HG03439 (cell line): Measurements from ENCODE around the gene TSSK2.
A peak's percentile ranks its signal among the peaks of the same experiment; 100 is the strongest.

Experiments used
- ATAC-seq: cut with Tn5 transposase; IDR thresholded peaks from one replicate; pipeline ENCODE4 v1.9.1; 2021; ENCODE audit warnings: mild to moderate bottlenecking, moderate library complexity; ENCODE audit not compliant: unreplicated experiment

TSSK2 gene

DNA sequence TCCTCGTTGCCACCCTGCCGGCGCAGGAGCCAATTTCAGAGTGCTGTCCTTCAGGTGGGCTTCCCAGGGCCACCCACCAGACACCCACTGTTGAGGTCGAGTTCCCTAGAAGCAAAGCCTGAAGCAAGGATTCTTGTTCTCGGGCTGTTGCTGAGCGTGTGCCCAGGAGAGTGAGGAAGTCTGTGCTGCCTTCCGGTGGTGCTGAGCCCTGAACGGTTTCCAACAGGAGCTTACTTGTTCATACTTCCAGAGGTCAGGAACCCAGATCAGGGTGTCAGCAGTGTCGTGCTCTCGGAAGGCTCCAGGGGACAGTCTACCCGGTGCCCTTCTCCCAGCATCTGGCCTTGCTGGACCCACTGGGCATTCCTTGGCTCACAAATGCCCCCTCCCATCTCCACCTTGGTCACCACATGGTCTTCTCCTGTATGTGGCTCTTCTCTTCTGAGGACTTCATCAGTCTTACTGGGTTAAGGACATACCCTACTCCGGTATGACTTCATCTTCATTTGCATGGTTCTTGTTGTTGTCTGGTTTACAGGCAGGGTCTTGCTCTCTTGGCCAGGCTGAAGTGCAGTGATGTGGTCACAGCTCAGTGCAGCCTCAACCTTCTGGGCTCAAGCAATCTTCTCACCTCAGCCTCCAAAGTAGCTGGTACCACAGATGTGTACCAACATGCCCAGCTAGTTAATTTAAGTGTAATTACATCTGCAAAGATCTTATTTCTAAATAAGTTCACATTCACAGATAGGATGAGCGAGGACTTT, 36.2 kb downstream of the TSSK2 start:
- ATAC-seq, result no peak

DNA sequence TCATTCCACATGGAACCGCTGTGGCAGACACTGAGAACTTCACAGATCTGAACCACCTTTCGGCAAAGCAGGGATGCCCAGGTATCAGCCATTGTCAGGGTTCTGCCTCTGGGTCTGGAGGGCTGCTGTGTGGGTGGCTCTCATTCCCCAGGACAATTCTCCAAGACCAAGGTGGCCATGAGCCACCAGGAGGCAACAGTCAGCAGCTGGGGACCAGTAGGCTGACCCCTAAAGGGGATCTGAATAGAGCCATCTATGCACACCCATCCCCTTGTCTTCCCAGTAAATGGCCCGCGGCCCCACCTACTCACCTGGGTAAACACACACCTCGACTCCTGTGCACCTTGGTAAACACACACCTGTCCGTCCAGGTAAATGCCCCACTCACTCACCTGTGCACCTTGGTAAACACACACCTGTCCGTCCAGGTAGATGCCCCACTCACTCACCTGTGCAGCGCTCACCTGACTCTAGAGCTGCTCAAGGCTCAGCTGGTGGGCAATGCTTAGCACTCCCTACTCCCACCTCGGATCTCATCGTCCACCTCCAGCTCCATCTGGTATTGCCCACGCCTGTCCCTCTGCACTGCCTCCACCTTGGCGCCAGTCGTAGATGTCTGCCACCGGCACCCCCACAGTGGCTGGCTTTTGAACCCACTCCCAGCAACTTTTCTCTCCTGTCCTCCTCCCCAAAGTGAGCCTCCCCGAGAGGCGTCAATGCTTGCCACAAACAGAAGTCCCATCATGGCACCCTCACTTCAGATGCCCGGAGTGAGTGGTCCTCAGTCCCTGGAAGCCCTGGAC, 37.2 kb downstream of the TSSK2 start:
- ATAC-seq, result no peak

DNA sequence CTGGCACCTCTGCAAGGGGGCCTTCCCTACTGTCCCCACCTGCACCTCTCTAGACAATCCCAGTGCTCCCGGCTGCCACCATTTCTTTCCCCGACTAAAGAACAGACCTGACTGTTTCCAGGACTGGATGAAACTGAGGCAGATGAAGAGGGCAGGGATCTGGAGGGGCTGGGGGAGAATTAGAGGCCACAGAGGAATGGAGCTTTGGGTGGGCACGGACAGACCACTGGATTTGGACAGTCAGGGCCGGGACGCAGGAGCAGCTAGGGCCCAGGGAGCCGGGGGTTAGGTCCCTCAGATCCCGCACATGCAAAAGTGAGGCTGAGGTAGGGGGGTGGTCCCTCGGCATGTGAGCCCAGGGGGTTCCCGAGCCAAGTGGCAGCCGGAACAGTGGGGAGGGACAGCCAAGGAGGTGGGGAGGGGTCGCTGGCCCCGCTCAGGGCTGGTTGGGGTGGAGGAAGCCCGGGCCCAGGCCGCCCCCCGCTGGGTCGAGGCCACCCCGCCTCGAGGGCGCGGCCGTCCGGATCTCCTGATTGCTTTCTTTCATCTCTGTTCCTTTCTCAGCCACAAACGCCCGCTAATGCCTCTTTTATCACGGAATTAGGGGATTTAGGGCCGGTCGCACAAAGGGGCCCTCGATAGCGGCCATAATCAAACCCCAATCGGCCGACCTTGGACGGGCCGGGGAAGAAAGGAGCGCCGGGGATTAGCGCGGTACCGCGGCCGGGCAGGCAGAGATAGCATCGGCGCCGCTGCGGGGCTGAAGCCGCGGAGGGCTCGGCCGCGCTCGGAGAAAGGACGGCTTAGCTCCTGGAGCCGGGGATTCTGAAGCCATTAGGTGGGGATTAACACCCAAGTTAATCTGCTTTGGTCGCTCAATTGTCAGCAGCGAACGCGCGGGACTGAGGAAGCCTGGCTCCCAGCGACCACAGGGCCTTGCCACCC, 38.2 kb downstream of the TSSK2 start:
- ATAC-seq, result no peak

DNA sequence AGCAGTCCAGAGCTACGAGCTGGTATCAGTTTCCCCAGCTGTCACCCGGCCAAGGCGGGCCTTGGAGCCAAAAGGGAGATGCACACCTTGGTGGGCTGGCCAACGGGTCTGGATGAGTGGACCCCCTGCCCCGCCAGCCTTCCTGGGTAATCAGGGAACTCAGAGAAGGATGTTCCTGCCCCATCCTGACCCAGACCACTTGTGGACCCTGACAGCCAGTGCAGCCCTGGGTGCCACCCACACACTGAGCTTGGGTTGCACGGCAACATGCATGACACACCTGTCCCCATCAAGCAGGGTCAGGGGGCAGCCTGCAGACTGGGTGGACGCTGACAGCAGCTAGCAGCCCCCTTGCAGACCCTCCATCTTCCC, 38.8 kb downstream of the TSSK2 start:
- no peak for ATAC-seq

- ATAC-seq, result no peak
Measured at GRCh38 chr22:19172213-19173046, 41.3 kb downstream of the TSSK2 start.

- ATAC-seq, result no peak
Measured at GRCh38 chr22:19173047-19174035, 42.2 kb downstream of the TSSK2 start.

DNA sequence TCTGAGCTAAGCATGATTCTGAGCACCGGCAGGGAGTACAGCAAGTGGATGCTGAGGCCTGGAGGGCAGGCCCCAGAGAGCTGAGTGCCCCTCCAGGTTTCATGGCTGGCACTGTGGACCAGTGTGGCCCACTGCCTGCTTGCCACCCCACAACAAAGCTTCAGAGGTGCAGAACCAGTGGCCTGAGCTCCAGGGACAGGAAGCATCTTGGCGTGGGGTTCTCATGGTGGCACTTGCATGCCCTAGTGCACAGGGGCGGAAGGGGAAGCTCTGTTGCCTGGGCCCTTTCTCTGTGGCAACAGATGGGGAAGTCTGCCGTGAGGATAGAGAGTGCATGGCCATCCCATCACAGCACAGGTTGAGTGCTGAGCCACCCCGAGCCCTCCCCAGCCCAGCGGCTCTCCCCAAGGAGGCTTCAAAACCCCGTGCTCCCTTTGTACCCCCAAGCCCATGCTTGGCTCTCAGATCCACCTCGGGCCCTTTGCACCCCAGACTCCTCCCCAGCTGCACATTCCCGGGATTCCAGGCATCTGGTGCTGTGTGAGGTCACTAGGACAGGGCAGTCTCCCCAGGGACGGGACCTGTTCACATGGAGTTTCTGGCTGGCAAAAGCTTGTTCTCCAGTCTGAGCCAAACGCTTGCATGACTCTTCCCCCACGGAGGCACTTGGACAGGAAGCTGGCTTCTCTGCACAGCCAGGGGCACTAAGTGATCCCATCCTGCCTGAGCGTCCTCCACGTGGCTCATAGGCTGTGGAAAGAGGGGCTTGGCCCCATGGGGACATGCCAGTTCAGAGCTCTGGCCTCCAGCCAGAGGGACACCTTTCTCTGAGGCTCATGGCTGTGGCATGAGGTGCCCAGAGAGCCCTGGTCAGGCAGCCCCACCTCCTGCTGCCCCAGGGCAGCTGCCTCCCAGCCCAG, 43.3 kb downstream of the TSSK2 start:
- ATAC-seq, result no peak

- ATAC-seq, result no peak
Measured at GRCh38 chr22:19175026-19175601, 44.0 kb downstream of the TSSK2 start.

- no peak for ATAC-seq
Measured at GRCh38 chr22:19175602-19176174, 44.6 kb downstream of the TSSK2 start.

GRCh38 chr22:19176175-19176643, 45.1 kb downstream of the TSSK2 start:
- no peak for ATAC-seq

DNA sequence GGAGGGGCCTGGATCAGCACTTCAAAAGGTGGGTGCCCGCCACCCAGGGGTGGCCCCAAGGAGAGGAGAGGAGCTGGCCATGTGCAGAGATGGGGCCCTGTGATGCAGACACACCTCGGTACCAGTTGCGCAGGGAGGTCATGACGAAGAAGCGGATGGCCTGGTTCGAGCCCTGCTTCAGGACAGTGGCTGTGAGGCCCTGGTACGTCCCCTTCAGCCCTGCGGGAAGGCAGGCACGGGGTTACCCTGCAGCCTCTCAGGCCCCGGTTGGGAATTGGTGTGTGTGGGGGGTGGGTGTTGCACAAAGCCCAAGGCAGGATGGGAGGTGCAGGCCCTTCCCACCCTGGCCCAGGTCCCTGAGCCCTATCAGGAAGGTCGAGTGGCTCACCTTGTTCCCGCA, 45.6 kb downstream of the TSSK2 start:
- no peak for ATAC-seq

DNA sequence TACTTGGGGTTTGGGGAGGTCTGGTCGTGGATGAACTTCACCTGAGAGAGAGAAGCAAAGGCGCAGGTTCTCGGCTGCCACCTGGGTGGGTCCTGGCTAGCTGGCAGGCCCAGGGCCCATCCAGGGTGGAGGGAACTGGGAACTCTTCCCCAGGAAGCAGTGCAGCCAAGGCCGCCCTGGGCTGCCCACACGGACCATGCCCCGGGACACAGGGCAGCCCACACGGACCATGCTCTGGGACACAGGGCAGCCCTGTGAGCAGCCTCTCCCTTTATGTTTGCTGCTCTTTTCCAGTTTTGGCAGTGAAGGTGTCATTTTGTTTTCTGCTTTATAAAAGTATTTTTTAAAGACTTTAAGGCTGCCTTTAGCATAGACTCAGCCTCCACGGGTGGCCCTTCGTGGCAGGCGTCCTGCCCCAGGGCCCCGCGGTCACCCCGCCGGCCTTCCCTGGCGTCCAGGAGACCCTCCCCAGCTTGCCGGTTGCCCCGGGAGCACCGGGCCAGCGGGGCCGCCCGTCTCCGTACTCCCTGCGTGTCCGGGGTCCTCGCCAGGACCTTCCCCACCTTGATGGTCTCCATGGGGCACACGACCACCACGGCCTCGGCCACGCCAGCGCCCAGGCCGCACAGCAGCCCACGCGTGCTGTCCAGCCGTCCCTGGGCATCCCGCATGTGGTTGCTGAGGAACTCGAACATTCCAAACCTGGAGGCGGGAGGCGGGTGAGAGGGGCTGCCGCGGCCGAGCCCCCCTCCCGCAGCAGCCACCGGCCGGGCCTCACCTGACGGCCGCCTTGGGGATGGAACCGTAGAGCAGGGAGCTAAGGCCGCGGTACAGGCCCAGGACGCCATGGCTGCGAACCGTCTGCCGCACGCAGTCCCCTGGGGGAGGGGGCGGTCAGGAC, 46.3 kb downstream of the TSSK2 start:
- no peak for ATAC-seq

- peak; percentile 37 for ATAC-seq
Measured at GRCh38 chr22:19178065-19178656, 47.1 kb downstream of the TSSK2 start.

GRCh38 chr22:19178657-19179496, 47.8 kb downstream of the TSSK2 start, which contains the start of gene SLC25A1:
SLC25A1 (minus strand) TSS chr22:19178736; CDS start chr22:19178673, 63 bp downstream.
- peak; percentile 58 for ATAC-seq
